ENCODE results near the gene DENND4A.

DNA sequence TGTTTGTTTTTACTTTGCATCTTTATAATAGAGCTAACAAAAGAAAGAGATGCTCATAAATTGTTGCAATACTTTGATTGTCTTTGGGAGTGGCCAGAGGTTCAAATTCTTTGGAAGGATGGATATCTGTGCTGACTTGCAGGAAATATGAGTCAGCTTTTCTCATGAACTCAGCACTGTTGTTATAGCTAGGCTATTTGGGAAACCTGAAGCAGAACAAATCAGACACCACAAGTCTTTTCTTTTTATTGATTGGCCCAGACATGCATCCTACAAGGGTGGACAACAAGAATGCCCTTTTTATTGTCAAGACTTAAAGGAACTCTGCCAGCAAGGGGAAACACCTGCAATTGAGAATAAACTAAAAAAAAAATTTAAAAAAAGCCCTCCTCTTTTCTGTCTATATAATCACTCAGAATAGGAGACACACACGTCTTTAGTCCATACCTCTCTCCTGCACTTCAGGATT, 4.6 kb upstream of the DENND4A start:
- TF ChIP-seq, protein P1, sequence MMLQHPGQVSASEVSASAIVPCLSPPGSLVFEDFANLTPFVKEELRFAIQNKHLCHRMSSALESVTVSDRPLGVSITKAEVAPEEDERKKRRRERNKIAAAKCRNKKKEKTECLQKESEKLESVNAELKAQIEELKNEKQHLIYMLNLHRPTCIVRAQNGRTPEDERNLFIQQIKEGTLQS (IDR thresholded peaks at IDR 0.05; ENCODE audit: borderline replicate concordance, extremely low read depth, low read depth, low read length) = no peak
- no peak for TF ChIP-seq GABPA (IDR thresholded peaks at IDR 0.05; ENCODE audit: low read depth)

Measured in GM12878 (cell line).